ENCODE results near the gene NPDC1. TPM values are rescaled to one million over a fixed set of nuclear protein-coding genes. Genes with fewer than 3 reads are reported as not detected.

The NPDC1 gene
- total RNA-seq, 4 donors from 2014 or later: 45.3 to 119 (median 91.5) TPM

DNA sequence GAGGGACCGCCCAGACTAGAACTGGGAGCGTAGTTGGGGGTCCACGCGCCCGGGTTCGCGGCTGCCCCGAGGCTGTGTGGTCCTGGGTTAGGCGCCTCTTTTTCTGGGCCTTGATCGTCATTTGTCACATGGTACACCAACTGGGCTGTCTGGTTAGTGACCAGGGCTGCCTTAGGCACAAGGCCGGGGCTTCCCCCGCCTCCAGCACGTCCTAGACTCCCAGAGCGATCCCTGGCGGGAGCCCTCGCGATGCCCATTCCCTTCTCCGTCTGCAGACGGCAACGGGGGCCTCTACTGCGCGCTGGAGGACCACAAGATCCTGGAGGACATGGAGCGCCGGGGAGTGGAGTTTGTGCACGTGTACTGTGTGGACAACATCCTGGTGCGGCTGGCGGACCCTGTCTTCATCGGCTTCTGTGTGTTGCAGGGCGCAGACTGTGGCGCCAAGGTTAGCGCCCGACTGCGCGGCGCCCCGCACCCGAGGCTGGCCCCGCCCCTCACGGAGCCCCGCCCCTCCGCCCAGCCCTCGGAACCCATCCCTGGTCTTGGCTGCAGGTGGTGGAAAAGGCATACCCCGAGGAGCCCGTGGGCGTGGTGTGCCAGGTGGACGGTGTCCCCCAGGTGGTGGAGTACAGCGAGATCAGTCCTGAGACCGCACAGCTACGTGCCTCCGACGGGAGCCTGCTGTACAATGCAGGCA is 32.9 kb upstream of the NPDC1 start:
- 62% methylated on average over 15 of the region's 51 CpGs for WGBS
- Histone ChIP-seq H3K4me1 (peaks cover 10 to 43% (median 40%) of the 10 kb centered on the region in 4 donors), H3K9me3 (no peaks in the 10 kb centered on the region), H3K36me3 (peaks cover 6 to 50% (median 49%) of the 10 kb centered on the region in 4 donors), H3K4me3 (peak overlapping the region; percentile 60 to 71 (median 64)), H3K27ac (replicated peaks in 1 of 4) (no peak overlapping the region), H3K27me3 (peaks cover 0 to 15% (median 0%) of the 10 kb centered on the region in 4 donors)
- no peak for DNase-seq (ENCODE audit: extremely low spot score)
- TF ChIP-seq CTCF (IDR thresholded peaks at IDR 0.05) (no peak), POLR2A (IDR thresholded peaks at IDR 0.05; ENCODE audit: low read depth) (no peak), POLR2AphosphoS5 (IDR thresholded peaks at IDR 0.05) (no peak), EP300 (IDR thresholded peaks at IDR 0.05) (no peak)
- intact Hi-C loops (cut with DNase I): no loop called here

- intact Hi-C loops (cut with DNase I): no loop called here
- H3K27ac ChIP-seq (replicated peaks in 1 of 4): peak overlapping the region; percentile 48 to 60 (median 50)
- H3K9me3 ChIP-seq: no peaks in the 10 kb centered on the region
- 26% methylated on average over 34 of the region's 76 CpGs for WGBS
- TF ChIP-seq CTCF (IDR thresholded peaks at IDR 0.05) (no peak), POLR2AphosphoS5 (IDR thresholded peaks at IDR 0.05) (no peak), EP300 (IDR thresholded peaks at IDR 0.05) (no peak), POLR2A (IDR thresholded peaks at IDR 0.05; ENCODE audit: low read depth) (no peak)
- peak overlapping the region; percentile 60 to 71 (median 64) for H3K4me3 ChIP-seq
- peaks cover 6 to 45% (median 43%) of the 10 kb centered on the region in 4 donors for H3K36me3 ChIP-seq
- peaks cover 0 to 15% (median 0%) of the 10 kb centered on the region in 4 donors for H3K27me3 ChIP-seq
- H3K4me1 ChIP-seq: peaks cover 10 to 35% (median 32%) of the 10 kb centered on the region in 4 donors
- DNase-seq (ENCODE audit: extremely low spot score): no peak
Observed at GRCh38 chr9:137077758-137078693, 32.0 kb upstream of the NPDC1 start.

DNA sequence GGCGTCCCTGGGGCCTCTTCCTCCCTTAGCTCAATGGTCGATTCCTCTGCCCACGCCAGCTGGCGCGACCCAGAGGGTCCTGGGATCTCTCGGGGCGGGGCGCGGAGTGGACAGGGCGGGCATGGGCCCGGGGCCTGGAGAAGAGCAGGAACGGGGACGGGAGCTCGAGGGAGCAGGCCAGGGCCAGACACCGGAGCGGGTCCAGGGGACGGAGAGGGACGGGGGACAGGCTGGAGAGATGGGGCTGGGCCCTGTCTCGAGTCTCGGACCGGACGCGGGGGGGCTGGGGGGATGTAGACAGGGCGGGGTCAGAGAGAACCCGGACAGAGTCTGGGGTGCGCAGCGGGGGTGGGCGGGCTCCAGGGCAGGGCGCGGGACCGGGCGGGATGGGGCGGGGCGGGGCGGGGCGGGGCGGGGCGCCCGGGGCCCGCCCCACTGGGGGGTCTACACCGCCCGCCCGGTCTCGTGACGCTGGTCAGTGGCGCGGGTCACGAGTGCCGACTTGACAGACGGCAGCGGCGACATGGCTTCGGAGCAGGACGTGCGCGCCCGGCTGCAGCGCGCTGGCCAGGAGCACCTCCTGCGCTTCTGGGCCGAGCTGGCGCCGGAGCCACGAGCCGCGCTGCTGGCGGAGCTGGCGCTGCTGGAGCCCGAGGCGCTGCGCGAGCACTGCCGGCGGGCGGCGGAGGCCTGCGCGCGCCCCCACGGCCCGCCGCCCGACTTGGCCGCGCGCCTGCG is 31.2 kb upstream of the NPDC1 start, which contains the start of gene UAP1L1:
Gene UAP1L1 (plus strand): TSS at position 508 of the 738 bp plus-strand sequence. CDS start 16 bp downstream, at position 524.
- peaks cover 0 to 15% (median 0%) of the 10 kb centered on the region in 4 donors for H3K27me3 ChIP-seq
- H3K9me3 ChIP-seq: no peaks in the 10 kb centered on the region
- H3K4me1 ChIP-seq: peaks cover 10 to 34% (median 29%) of the 10 kb centered on the region in 4 donors
- WGBS: 0% methylated on average over 20 of the region's 87 CpGs
- peak; percentile 94 for DNase-seq (ENCODE audit: extremely low spot score)
- intact Hi-C loops (cut with DNase I): no loop called here
- H3K4me3 ChIP-seq: peak within 1 kb of the TSS; percentile 60 to 71 (median 64)
- TF ChIP-seq POLR2AphosphoS5 (IDR thresholded peaks at IDR 0.05): peak; percentile 61 to 66
- TF ChIP-seq EP300 (IDR thresholded peaks at IDR 0.05): no peak
- peaks cover under 1 to 37% (median 35%) of the 10 kb centered on the region in 4 donors for H3K36me3 ChIP-seq
- peak within 1 kb of the TSS; percentile 50 to 74 (median 63) for H3K27ac ChIP-seq (replicated peaks in 1 of 4)

DNA sequence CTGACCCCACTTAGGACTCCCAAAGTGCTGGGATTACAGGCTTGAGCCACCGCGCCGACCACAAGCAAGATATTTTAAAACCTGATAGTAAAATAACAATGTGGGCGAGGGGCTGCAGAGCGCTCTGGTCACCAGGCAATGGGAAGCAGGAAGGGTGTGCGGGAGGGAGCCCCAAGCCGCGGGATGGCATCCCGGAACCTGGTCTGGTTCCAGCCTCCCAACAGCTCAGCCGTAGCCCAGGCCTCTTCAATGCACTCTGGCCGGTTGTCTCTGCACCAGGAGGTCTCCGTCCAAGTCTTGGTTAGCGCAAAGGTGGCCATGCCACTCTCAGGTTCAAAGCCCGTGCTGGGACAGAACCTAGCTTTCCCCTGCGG is 30.6 kb upstream of the NPDC1 start:
- WGBS: 76% methylated on average over 13 of the region's 15 CpGs
- intact Hi-C loops (cut with DNase I): no loop called here
- peak overlapping the region; percentile 60 to 71 (median 64) for H3K4me3 ChIP-seq
- H3K4me1 ChIP-seq: peaks cover 10 to 35% (median 30%) of the 10 kb centered on the region in 4 donors
- peak overlapping the region; percentile 50 to 74 (median 63) for H3K27ac ChIP-seq (replicated peaks in 1 of 4)
- H3K27me3 ChIP-seq: peaks cover 0 to 15% (median 0%) of the 10 kb centered on the region in 4 donors
- H3K9me3 ChIP-seq: no peaks in the 10 kb centered on the region
- DNase-seq (ENCODE audit: extremely low spot score): no peak
- TF ChIP-seq POLR2AphosphoS5 (IDR thresholded peaks at IDR 0.05) (no peak), POLR2A (IDR thresholded peaks at IDR 0.05; ENCODE audit: low read depth) (no peak), EP300 (IDR thresholded peaks at IDR 0.05) (no peak), CTCF (IDR thresholded peaks at IDR 0.05) (no peak)
- H3K36me3 ChIP-seq: peaks cover 0 to 31% (median 29%) of the 10 kb centered on the region in 4 donors
